WTC11 (cell line): ENCODE results near the gene C19orf85. TPM values are rescaled to one million over a fixed set of nuclear protein-coding genes. Genes with fewer than 3 reads are reported as not detected.

Experiments used
- ATAC-seq: fragments of 200-7000 bp; cut with Tn5 transposase; 2 replicates; pipeline ENCODE4 v1.10.0; 2021; ENCODE audit warnings: mild to moderate bottlenecking, moderate library complexity
- CTCF ChIA-PET: fragments of 300-600 bp; sonication (Branson Sonifier 250); formaldehyde crosslinking; loops from one replicate; lab custom pipeline; 2021; ENCODE audit warnings: antibody characterized with exemption; lab: Charles Lee
- POLR2A ChIA-PET: fragments of 350-600 bp; sonication (Branson Sonifier 250); formaldehyde crosslinking; loops from one replicate; lab custom pipeline; 2021; ENCODE audit warnings: antibody characterized with exemption; lab: Charles Lee
- DNase-seq: peaks from one replicate; pipeline ENCODE4 v3.0.0; 2021; ENCODE audit warnings: low spot score
- H3K27ac Mint-ChIP-seq: 2 replicates; pipeline ENCODE4 v1.8.0; 2021; ENCODE audit warnings: mixed read lengths
- H3K27me3 Mint-ChIP-seq: 2 replicates; pipeline ENCODE4 v1.8.0; 2021; ENCODE audit warnings: low read depth, mild to moderate bottlenecking, moderate library complexity, mixed read lengths
- H3K36me3 Mint-ChIP-seq: 2 replicates; pipeline ENCODE4 v1.8.0; 2021; ENCODE audit warnings: mixed read lengths
- H3K4me1 Mint-ChIP-seq: 2 replicates; pipeline ENCODE4 v1.8.0; 2022; ENCODE audit warnings: mixed read lengths
- H3K4me3 Mint-ChIP-seq: 2 replicates; pipeline ENCODE4 v1.8.0; 2021; ENCODE audit warnings: mild to moderate bottlenecking, moderate library complexity, mixed read lengths
- H3K9me3 Mint-ChIP-seq: 2 replicates; pipeline ENCODE4 v1.8.0; 2021; ENCODE audit warnings: mixed read lengths
- FOXP1 ChIP-seq: sonication (generic); formaldehyde crosslinking; IDR thresholded peaks from 2 replicates; pipeline ENCODE4 v1.8.0; 2022; ENCODE audit warnings: missing genetic modification reagents, mild to moderate bottlenecking, moderate library complexity, borderline replicate concordance
- GABPB1 ChIP-seq: sonication (generic); formaldehyde crosslinking; IDR thresholded peaks from 2 replicates; pipeline ENCODE4 v1.8.1; 2023; ENCODE audit warnings: mild to moderate bottlenecking, missing genetic modification reagents
- JUN ChIP-seq: sonication (generic); formaldehyde crosslinking; IDR thresholded peaks from 2 replicates; pipeline ENCODE4 v1.8.0; 2023; ENCODE audit warnings: mild to moderate bottlenecking, missing genetic modification reagents
- RELA ChIP-seq: sonication (generic); formaldehyde crosslinking; IDR thresholded peaks from 2 replicates; pipeline ENCODE4 v1.8.1; 2022; ENCODE audit warnings: missing genetic modification reagents, mild to moderate bottlenecking, borderline replicate concordance
- TEAD4 ChIP-seq: sonication (generic); formaldehyde crosslinking; IDR thresholded peaks from 2 replicates; pipeline ENCODE4 v1.8.0; 2022; ENCODE audit warnings: mild to moderate bottlenecking, missing genetic modification reagents
- ZNF396 ChIP-seq: fragments of 250-450 bp; sonication (Bioruptor Pico); IDR thresholded peaks from 2 replicates; pipeline ENCODE4 v1.8.0; 2021; ENCODE audit warnings: mild to moderate bottlenecking, moderate library complexity, borderline replicate concordance
- ZNF423 ChIP-seq: fragments of 250-450 bp; sonication (Bioruptor Pico); IDR thresholded peaks from 2 replicates; pipeline ENCODE4 v2.1.2; 2022; ENCODE audit warnings: mild to moderate bottlenecking, moderate library complexity
- total RNA-seq: library from RNA; stranded (reverse); gene quantifications from 3 replicates; pipeline ENCODE4 v1.2.3, GENCODE V29; 2021
- TF ChIP-seq, protein P1 (sequence below): sonication (generic); formaldehyde crosslinking; IDR thresholded peaks from 2 replicates; pipeline ENCODE4 v1.8.0; 2023; ENCODE audit warnings: missing genetic modification reagents
- TF ChIP-seq, protein P2 (sequence below): sonication (generic); formaldehyde crosslinking; IDR thresholded peaks from 2 replicates; pipeline ENCODE4 v1.8.0; 2022; ENCODE audit warnings: mild to moderate bottlenecking, missing genetic modification reagents
- TF ChIP-seq, protein P3 (sequence below): sonication (generic); formaldehyde crosslinking; IDR thresholded peaks from 2 replicates; pipeline ENCODE4 v1.8.1; 2022; ENCODE audit warnings: missing genetic modification reagents, borderline replicate concordance
- TF ChIP-seq, protein P4 (sequence below): sonication (generic); formaldehyde crosslinking; IDR thresholded peaks from 2 replicates; pipeline ENCODE4 v1.8.0; 2022; ENCODE audit warnings: missing genetic modification reagents

The C19orf85 gene
- total RNA-seq, 1 experiment from 2014 or later = 2.2 TPM

DNA sequence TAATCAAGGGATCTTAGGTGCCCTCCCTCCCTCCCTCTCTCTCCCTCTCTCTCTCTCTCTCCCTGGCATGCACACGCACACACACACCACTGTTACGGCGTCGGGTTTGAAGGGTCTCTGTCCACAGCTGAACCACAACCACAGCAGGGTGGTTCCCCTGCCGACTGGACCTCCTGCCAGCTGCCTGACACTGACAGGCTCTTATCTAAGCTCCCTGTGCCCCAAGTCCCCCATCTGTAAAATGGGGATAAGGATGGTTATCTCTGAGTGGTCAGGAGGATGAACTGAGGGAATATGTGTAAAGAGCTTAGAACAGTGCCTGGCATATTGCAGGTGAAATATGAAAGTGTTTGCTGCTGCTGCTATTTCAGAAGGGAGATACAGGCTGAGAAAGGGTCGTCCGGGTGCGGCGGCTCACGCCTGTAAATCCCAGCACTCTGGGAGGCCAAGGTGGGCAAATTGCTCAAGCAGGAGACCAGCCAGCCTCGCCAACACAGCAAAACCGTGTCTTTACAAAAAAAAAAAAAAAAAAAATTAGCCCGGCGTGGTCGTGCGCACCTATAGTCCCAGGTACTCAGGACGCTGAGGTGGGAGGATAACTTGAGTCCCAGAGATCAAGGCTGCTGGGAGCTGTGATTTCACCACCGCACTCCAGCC is 20.6 kb downstream of the C19orf85 start:
- DNase-seq = no peak
- Mint-ChIP-seq H3K27ac (no peak overlapping the region), H3K4me1 (peaks cover 23% of the 10 kb centered on the region), H3K27me3 (no peaks in the 10 kb centered on the region; the same call in 1 of the 2 replicates), H3K36me3 (no peaks in the 10 kb centered on the region), H3K9me3 (no peaks in the 10 kb centered on the region), H3K4me3 (peak overlapping the region; percentile 68)
- ChIA-PET POLR2A (interaction anchor here (0.7 to 1.3 kb wide), 3 partner anchors 9 to 124 kb away, joined by 3 to 4 read pairs (median 4); partner anchors contain the start of gene UBE2S), CTCF (interaction anchor here (1.1 to 1.5 kb wide), 2 partner anchors 9 to 26 kb away, joined by 4 read pairs; no protein-coding TSS in a partner anchor)
- TF ChIP-seq, protein P1, sequence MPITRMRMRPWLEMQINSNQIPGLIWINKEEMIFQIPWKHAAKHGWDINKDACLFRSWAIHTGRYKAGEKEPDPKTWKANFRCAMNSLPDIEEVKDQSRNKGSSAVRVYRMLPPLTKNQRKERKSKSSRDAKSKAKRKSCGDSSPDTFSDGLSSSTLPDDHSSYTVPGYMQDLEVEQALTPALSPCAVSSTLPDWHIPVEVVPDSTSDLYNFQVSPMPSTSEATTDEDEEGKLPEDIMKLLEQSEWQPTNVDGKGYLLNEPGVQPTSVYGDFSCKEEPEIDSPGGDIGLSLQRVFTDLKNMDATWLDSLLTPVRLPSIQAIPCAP = no peak
- peak; percentile 27; the same call in 1 of the 2 replicates for TF ChIP-seq TEAD4 (CRISPR knock-in tag)
- ATAC-seq = no peak

DNA sequence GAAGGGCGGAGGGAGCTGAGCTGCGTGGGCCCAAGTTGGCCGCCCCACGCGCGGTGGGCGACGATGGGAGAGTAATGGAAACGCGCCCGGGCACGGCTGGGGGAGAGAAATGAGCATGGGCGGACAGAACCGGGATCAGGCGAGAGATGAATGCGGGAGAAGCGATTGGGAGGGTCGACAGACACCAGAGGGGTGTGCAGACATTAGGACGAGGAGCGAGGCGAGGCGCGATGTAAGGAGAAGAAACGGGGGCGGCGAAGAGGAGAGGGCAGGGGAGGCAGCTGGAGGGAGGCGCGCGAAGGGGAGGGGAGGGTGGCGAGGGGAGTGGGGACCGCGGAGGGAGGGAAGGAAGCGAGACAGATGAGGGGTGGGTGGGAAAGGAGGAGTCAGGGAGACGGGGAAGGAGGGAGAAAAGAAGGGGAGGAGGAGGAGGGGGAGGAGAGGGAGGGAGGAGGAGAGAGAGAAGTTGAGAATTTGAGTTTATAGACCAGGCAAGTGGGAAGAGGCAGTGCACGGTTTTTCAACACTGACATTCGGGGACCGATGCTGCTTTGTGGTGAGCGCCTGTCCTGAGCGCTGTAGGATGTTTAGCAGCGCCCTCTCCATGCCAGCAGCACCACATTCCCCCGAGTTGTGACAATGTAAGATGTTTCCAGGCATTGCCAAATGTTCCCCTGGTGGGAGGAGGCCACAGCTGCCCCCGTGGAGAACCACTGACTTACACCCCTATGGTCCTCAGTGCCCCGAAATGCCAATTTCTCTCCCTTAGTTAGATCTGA is 21.3 kb downstream of the C19orf85 start, which contains the start of gene SHISA7:
TSS of gene SHISA7 (minus strand) at position 256 of the 779 bp plus-strand sequence. CDS start 437 bp downstream, outside the sequence.
- Mint-ChIP-seq H3K27ac (no peak within 1 kb of the TSS), H3K4me1 (peaks cover 23% of the 10 kb centered on the region), H3K4me3 (peak within 1 kb of the TSS; percentile 68), H3K36me3 (no peaks in the 10 kb centered on the region), H3K9me3 (no peaks in the 10 kb centered on the region), H3K27me3 (no peaks in the 10 kb centered on the region; the same call in 1 of the 2 replicates)
- ChIA-PET CTCF (interaction anchor here (0.6 to 1.5 kb wide), 3 partner anchors 24 to 36 kb away, joined by 4 read pairs; no protein-coding TSS in a partner anchor), POLR2A (no interaction called here)
- ATAC-seq = no peak
- DNase-seq = no peak
- TF ChIP-seq, protein P2, sequence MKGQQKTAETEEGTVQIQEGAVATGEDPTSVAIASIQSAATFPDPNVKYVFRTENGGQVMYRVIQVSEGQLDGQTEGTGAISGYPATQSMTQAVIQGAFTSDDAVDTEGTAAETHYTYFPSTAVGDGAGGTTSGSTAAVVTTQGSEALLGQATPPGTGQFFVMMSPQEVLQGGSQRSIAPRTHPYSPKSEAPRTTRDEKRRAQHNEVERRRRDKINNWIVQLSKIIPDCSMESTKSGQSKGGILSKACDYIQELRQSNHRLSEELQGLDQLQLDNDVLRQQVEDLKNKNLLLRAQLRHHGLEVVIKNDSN (CRISPR knock-in tag) = no peak
- TF ChIP-seq, protein P3, sequence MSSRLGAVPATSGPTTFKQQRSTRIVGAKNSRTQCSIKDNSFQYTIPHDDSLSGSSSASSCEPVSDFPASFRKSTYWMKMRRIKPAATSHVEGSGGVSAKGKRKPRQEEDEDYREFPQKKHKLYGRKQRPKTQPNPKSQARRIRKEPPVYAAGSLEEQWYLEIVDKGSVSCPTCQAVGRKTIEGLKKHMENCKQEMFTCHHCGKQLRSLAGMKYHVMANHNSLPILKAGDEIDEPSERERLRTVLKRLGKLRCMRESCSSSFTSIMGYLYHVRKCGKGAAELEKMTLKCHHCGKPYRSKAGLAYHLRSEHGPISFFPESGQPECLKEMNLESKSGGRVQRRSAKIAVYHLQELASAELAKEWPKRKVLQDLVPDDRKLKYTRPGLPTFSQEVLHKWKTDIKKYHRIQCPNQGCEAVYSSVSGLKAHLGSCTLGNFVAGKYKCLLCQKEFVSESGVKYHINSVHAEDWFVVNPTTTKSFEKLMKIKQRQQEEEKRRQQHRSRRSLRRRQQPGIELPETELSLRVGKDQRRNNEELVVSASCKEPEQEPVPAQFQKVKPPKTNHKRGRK (CRISPR knock-in tag) = no peak
- TF ChIP-seq, protein P4, sequence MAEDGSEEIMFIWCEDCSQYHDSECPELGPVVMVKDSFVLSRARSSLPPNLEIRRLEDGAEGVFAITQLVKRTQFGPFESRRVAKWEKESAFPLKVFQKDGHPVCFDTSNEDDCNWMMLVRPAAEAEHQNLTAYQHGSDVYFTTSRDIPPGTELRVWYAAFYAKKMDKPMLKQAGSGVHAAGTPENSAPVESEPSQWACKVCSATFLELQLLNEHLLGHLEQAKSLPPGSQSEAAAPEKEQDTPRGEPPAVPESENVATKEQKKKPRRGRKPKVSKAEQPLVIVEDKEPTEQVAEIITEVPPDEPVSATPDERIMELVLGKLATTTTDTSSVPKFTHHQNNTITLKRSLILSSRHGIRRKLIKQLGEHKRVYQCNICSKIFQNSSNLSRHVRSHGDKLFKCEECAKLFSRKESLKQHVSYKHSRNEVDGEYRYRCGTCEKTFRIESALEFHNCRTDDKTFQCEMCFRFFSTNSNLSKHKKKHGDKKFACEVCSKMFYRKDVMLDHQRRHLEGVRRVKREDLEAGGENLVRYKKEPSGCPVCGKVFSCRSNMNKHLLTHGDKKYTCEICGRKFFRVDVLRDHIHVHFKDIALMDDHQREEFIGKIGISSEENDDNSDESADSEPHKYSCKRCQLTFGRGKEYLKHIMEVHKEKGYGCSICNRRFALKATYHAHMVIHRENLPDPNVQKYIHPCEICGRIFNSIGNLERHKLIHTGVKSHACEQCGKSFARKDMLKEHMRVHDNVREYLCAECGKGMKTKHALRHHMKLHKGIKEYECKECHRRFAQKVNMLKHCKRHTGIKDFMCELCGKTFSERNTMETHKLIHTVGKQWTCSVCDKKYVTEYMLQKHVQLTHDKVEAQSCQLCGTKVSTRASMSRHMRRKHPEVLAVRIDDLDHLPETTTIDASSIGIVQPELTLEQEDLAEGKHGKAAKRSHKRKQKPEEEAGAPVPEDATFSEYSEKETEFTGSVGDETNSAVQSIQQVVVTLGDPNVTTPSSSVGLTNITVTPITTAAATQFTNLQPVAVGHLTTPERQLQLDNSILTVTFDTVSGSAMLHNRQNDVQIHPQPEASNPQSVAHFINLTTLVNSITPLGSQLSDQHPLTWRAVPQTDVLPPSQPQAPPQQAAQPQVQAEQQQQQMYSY (CRISPR knock-in tag) = no peak

- TF ChIP-seq, protein P3 (CRISPR knock-in tag) = no peak
- TF ChIP-seq FOXP1 = no peak
- TF ChIP-seq, protein P1 = no peak
- TF ChIP-seq GABPB1 (CRISPR knock-in tag) = no peak
- TF ChIP-seq JUN (CRISPR knock-in tag) = no peak
- no peak for TF ChIP-seq ZNF396 (CRISPR knock-in tag)
- no peak for TF ChIP-seq RELA (CRISPR knock-in tag)
- no peak for TF ChIP-seq ZNF423 (CRISPR knock-in tag)
- TF ChIP-seq, all 79 proteins: peak for 0
- Mint-ChIP-seq H3K27me3 (peaks cover 2% of the 10 kb centered on the region), H3K4me3 (peak overlapping the region; percentile 68), H3K27ac (no peak overlapping the region), H3K36me3 (no peaks in the 10 kb centered on the region), H3K9me3 (no peaks in the 10 kb centered on the region), H3K4me1 (peaks cover 23% of the 10 kb centered on the region)
- ChIA-PET POLR2A (no interaction called here), CTCF (interaction anchor here (0.6 to 1.4 kb wide), 7 partner anchors 19 to 282 kb away, joined by 3 to 4 read pairs (median 3); partner anchors contain the start of gene ISOC2)
- ATAC-seq (peak; percentile 18), DNase-seq (peak; percentile 54)
These were observed 22.1 kb downstream of the C19orf85 start for GRCh38 chr19:55442372-55442961.
